ENCODE data around the gene SSPN.

SSPN gene

DNA sequence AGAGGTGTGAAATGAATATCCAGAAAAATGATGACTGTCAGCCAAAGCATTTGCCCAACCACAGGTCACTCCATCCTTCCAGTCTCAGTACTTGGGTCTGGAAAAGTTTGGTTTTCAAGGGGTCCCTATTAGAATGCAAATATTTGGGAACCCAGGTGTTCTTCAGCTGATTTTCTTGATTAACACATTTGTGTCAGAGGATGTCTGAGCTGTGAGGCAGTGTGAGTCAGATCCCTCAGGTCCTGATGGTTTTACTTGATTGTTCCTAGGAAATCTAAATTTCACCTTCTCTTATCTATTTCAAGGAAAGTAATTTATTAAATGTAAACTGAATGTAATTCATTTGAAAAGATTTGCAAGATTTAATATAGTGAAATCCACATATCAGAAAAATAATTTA, 71.5 kb downstream of the SSPN start:
- no peak for DNase-seq (ENCODE audit: low spot score)

- no peak for DNase-seq (ENCODE audit: low spot score)
Measured at GRCh38 chr12:26268841-26269561, 73.6 kb downstream of the SSPN start.

- DNase-seq (ENCODE audit: low spot score): no peak
Measured at GRCh38 chr12:26269562-26270284, 74.3 kb downstream of the SSPN start.

DNA sequence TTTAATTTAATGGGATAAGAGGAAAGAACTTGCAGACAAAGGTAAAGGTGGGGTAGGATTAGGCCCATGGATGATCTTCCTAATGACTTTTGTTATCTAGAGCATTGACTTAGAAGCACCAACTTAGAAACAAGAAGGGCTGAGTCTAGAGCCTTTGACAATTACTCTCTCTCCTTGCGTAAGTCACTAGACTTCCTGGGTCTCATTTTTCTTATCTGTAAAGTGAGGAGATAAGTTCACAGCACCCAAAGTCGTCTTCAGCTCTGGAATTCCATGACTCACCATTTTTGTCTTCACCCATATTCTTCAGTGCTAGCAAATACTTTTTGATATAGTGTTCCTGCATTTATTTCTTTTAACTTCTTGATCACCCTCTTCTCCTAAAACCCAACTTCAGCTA, 75.7 kb downstream of the SSPN start:
- no peak for DNase-seq (ENCODE audit: low spot score)

DNA sequence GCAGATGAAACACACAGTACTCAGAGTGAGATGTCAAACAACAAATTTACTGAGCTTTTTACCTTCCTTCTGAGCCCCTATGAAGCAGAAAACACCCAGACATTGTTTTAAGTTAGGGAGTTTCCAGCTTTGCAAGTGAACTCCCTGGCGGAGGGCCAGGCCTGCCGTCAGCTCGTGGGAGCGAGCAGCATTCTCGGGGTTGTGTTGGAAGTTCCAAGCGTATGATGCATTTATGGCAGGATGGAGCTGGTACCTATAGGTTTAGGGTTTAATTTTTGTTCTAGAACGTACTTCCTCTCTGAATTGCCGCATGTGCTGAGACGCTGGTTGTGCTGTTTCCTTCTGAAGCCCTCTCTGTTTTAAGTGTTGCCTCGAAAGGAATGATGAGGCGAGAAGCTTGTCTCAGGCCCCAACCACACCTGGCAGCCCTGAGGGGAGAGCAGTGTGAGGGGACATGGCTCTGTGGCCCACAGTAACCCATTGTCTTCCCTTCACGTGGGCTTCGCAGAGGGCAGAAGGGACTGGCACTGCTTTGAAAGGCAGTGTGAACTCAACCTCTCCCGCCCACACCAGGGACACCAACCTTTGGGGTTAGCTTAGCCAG, 76.6 kb downstream of the SSPN start:
- peak; percentile 46 for DNase-seq (ENCODE audit: low spot score)

GRCh38 chr12:26272851-26273250, 77.5 kb downstream of the SSPN start:
- DNase-seq (ENCODE audit: low spot score): no peak

DNA sequence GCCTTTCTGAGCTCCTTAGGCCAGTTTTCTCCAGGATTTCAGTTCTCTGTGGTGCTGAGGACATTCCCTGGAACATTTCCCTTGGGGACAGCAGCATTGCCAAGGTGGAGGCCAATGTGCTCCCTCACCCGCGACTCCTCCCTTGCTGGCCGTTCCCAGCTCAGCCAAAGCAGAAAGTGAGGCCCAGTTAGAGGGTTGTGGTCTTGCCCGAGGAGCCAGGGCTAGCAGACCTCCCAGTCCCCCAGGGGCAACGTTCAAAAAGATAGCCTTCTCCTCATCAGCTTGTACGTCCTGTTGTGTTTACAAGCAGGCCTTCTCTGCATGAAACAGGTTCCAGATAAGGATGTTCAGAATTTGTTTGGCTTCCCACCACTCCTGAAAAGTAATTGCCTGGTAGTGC, 78.4 kb downstream of the SSPN start:
- no peak for DNase-seq (ENCODE audit: low spot score)

DNA sequence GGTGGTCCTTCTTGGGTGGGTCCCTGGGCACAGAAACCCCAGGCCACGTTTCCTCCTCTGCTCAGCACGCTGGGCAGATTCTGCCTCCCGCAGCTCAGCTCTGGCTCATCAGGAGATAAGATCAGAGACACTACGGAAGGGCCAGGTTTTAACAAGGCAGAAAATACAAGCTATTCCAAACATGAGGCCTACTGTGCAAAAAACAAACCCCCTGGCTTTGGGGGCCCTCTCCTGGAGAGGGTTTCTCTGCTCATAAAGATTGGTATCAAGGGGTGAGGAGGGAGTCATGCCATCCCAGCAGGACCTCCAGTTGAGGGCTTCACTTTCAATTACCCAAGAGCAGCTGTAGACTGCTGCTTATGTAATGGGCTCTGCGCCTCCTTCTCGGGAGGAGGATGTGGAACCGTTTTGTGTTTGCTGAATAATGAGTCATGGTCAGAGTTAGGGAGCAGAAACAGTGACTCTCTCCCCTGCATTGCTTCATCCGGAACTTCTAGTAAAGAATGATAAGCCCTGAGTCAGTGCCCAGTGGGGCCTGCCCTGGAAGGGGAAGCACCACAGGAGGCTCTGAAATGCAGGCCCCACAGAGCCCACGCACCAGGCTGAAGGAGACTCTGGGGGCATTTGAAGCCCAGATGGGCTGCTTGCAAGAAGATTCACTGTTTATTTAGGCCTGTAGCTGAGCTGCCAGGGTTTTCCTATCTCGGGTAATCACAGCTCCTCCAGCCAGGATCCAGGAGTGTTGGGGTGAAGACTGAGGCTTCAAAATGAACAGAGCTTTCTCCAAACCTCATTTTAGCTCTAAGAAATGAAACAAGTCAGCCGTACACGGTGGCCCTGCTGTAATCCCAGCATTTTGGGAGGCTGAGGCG, 79.3 kb downstream of the SSPN start:
- DNase-seq (ENCODE audit: low spot score): peak; percentile 94

- DNase-seq (ENCODE audit: low spot score): no peak
Measured at GRCh38 chr12:26275313-26276131, 80.1 kb downstream of the SSPN start.

DNA sequence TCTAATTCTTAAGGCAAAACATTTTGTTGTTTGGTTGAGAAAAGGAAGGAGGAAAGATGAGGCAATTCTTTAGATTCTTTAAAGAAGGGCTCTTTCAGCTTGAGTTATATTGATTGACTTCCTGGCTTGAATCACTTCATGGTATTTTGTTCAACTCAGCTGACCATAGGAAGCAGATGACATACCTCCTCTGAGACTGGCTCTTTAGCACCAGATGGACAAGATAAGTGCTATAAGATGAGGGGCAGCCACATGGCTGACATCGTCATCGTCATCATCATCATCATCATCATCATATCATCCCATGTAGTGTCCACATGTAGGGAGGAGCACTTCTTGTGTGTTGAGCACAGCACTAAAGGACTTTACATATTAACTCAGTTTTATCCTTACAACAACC, 81.3 kb downstream of the SSPN start:
- peak; percentile 41 for DNase-seq (ENCODE audit: low spot score)

- no peak for DNase-seq (ENCODE audit: low spot score)
Measured at GRCh38 chr12:26277506-26278246, 82.3 kb downstream of the SSPN start.

- DNase-seq (ENCODE audit: low spot score): no peak
Measured at GRCh38 chr12:26278266-26278665, 82.9 kb downstream of the SSPN start.

DNA sequence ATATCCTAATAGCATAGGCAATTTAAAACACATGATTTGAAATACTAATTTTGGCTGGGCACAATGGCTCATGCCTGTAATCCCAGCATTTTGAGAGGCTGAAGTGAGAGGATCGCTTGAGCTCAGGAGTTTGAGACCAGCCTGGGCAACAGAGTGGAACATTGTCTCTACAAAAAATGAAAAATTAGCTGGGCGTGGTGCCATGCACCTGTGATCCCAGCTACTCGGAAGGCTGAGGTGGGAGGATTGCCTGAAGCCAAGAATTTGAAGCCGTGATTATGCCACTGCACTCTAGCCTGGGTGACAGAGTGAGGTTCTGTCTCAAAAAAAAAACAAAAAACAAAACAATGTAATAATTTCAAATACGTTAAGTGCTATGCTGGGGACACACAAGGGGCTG, 83.3 kb downstream of the SSPN start:
- no peak for DNase-seq (ENCODE audit: low spot score)

GRCh38 chr12:26279091-26279490, 83.7 kb downstream of the SSPN start:
- DNase-seq (ENCODE audit: low spot score): no peak

DNA sequence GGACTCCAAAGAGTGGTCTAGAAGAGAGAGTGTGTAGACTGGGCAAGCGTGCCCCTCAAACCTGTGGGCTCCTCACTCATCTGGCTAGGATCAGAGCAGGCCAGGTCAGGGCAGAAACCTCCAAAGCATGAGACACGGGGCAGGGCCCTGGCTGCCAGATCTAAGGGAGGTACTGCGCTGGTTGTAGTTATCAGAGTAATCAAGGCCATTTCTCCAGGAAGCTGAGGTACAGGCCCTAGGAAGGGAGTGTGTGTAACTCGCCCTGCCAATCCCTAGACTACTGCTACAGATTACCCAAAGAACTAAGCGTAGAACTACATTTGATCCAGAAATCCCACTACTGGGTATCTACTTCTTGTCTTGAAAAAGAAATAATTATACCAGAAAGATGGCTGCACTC, 84.5 kb downstream of the SSPN start:
- DNase-seq (ENCODE audit: low spot score): no peak

DNA sequence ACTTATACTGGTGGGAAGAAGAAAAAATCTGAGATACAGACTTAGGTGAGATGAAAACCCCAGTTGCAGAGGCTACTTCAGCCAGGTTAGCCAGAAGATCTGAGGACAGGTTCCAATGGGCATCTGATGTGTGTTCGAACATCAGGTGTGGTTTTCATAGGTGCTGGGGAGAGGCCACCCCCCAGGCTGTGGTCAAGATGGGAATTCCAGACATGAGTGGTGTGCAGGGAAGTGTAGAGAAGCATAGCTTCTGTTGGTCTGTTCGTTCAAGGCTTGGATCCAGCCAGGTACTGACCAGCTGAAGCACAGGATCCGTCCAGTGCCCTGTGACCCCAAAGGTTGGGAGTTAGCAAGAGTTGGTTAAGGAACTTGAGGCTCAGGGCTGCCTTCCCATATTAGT, 85.5 kb downstream of the SSPN start:
- no peak for DNase-seq (ENCODE audit: low spot score)

- no peak for DNase-seq (ENCODE audit: low spot score)
Measured at GRCh38 chr12:26281320-26281719, 85.9 kb downstream of the SSPN start.

DNA sequence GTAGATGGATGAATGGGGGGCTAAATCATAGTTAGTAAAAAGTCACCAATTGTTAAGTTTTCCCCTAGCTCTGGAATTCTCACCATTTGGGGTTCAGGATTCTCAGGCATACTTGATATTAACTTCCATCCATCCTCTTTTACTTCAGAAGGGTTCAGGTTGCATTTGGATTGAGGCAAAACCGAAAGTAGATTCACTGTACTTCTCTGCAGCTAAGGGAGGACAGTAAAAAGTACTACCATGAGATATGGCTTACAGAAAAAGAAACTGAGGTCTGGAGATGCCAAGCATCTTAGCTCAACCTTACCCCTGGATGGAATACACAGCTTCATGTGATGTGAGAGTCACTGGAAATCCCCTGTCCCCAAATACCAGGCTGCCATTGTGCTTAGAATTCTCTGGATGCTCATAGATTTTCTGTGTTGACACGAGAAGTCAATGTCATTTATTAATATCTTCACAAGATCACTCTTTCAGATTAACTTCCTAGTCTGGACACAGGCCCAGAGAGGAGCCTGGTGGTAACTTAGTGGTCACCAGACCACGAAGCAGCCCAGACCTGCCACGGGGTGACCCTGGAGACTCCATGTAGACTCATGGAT, 87.1 kb downstream of the SSPN start:
- DNase-seq (ENCODE audit: low spot score): no peak

DNA sequence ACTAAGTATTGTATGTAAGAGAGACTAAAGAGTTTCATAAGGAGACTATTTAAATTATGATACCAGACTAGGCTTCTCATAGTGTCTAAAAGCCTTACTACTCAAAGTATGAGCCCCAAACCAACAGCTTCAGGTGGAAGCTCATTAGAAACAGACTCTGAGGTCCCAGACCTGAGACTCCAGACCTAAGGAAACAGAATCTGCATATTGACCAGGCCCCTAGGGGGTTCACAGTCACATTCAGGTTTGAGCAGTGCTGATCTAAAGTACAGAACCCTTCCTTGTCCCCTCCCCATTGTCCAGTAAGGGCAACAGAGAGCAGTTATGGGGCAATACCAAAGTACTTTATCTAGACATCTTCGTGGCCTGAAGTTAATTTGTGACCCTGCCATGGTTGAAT, 87.7 kb downstream of the SSPN start:
- DNase-seq (ENCODE audit: low spot score): no peak

DNA sequence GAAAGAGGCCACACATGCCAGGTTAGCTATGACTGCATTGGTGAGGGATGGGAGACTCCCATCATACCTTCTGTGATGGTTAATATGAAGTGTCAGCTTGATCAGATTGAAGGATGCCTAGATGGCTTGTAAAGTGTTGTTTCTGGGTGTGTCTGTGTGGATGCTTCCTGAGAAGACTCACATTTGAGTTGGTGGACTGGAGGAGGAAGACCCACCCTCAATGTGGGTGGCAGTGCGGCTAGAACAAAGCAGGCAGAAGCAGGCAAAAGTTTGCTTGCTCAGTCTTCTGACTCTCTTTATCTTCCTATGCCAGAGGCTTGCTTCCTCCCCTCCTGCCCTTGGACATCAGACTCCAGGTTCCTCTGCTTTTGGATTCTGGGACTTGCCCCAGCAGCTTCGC, 88.2 kb downstream of the SSPN start:
- no peak for DNase-seq (ENCODE audit: low spot score)
